HG03442 (cell line): Measurements from ENCODE around the gene ZNF681.
"Not testable (repeated sequence)": the region's sequence is repeated elsewhere in the genome, so short reads cannot be mapped to it uniquely, and the experiment has no call there.

Experiments
- ATAC-seq: cut with Tn5 transposase; IDR thresholded peaks from one replicate; pipeline ENCODE4 v1.9.1; 2021; ENCODE audit warnings: mild to moderate bottlenecking, moderate library complexity; ENCODE audit not compliant: unreplicated experiment

The ZNF681 gene

GRCh38 chr19:23774524-23774971, 15.9 kb upstream of the ZNF681 start:
- no peak for ATAC-seq

GRCh38 chr19:23774106-23774505, 15.4 kb upstream of the ZNF681 start:
- no peak for ATAC-seq

GRCh38 chr19:23772675-23773063, 14.0 kb upstream of the ZNF681 start:
- no peak for ATAC-seq

- no peak for ATAC-seq
These were observed 13.3 kb upstream of the ZNF681 start for GRCh38 chr19:23771761-23772674.

- ATAC-seq, result no peak
These were observed 12.6 kb upstream of the ZNF681 start for GRCh38 chr19:23771316-23771715.

- ATAC-seq, result no peak
These were observed 12.1 kb upstream of the ZNF681 start for GRCh38 chr19:23770672-23771250.

- no peak for ATAC-seq
These were observed 11.2 kb upstream of the ZNF681 start for GRCh38 chr19:23769691-23770468.

- no peak for ATAC-seq
These were observed 8.3 kb upstream of the ZNF681 start for GRCh38 chr19:23766951-23767350.

- ATAC-seq, result no peak
These were observed 6.1 kb upstream of the ZNF681 start for GRCh38 chr19:23764781-23765180.

GRCh38 chr19:23762884-23763711, 4.4 kb upstream of the ZNF681 start:
- peak; percentile 66 for ATAC-seq

- no peak for ATAC-seq
These were observed 3.8 kb upstream of the ZNF681 start for GRCh38 chr19:23762548-23762883.

- not testable (repeated sequence) for ATAC-seq
These were observed 1.6 kb upstream of the ZNF681 start for GRCh38 chr19:23760326-23760725.

- ATAC-seq, result not testable (repeated sequence)
These were observed 15.0 kb downstream of the ZNF681 start for GRCh38 chr19:23743633-23744232.

- ATAC-seq, result not testable (repeated sequence)
These were observed 27.8 kb downstream of the ZNF681 start for GRCh38 chr19:23730729-23731465.

- not testable (repeated sequence) for ATAC-seq
These were observed 34.5 kb downstream of the ZNF681 start for GRCh38 chr19:23724161-23724560.

- ATAC-seq, result no peak
These were observed 39.9 kb downstream of the ZNF681 start for GRCh38 chr19:23718802-23719201.

GRCh38 chr19:23716792-23717191, 41.9 kb downstream of the ZNF681 start:
- ATAC-seq, result no peak

- ATAC-seq, result no peak
These were observed 49.3 kb downstream of the ZNF681 start for GRCh38 chr19:23709347-23709746.

GRCh38 chr19:23706657-23707056, 52.0 kb downstream of the ZNF681 start:
- ATAC-seq, result no peak

- ATAC-seq, result no peak
These were observed 59.2 kb downstream of the ZNF681 start for GRCh38 chr19:23699521-23699860.
